GM18526 (cell line): ENCODE results near the gene MTF2.

Experiments
- POLR2A ChIP-seq: IDR thresholded peaks from 3 replicates; pipeline ENCODE4 v1.6.1; 2011; ENCODE audit not compliant: insufficient read length; ENCODE audit errors: extremely low read depth

MTF2 gene

GRCh38 chr1:93114391-93114790 lies 35.3 kb downstream of the MTF2 start:
- no peak for TF ChIP-seq POLR2A

GRCh38 chr1:93120614-93121013 lies 41.5 kb downstream of the MTF2 start:
- TF ChIP-seq POLR2A: no peak

GRCh38 chr1:93123201-93123783 lies 44.2 kb downstream of the MTF2 start:
- TF ChIP-seq POLR2A: no peak

GRCh38 chr1:93124556-93125355 lies 45.7 kb downstream of the MTF2 start:
- TF ChIP-seq POLR2A: no peak

- TF ChIP-seq POLR2A: no peak
Observed at GRCh38 chr1:93129507-93130099, 50.5 kb downstream of the MTF2 start.

- TF ChIP-seq POLR2A: no peak
Observed at GRCh38 chr1:93132638-93133037, 53.6 kb downstream of the MTF2 start.

GRCh38 chr1:93136445-93136844 lies 57.4 kb downstream of the MTF2 start:
- no peak for TF ChIP-seq POLR2A

- no peak for TF ChIP-seq POLR2A
Observed at GRCh38 chr1:93137604-93138292, 58.7 kb downstream of the MTF2 start.

GRCh38 chr1:93140106-93140505 lies 61.0 kb downstream of the MTF2 start:
- TF ChIP-seq POLR2A: no peak

GRCh38 chr1:93142161-93142560 lies 63.1 kb downstream of the MTF2 start:
- no peak for TF ChIP-seq POLR2A

- TF ChIP-seq POLR2A: no peak
Observed at GRCh38 chr1:93143136-93143535, 64.1 kb downstream of the MTF2 start.

GRCh38 chr1:93143769-93144168 lies 64.7 kb downstream of the MTF2 start:
- TF ChIP-seq POLR2A: no peak

- no peak for TF ChIP-seq POLR2A
Observed at GRCh38 chr1:93148001-93148400, 68.9 kb downstream of the MTF2 start.

- TF ChIP-seq POLR2A: no peak
Observed at GRCh38 chr1:93150729-93151128, 71.6 kb downstream of the MTF2 start.

GRCh38 chr1:93151474-93151873 lies 72.4 kb downstream of the MTF2 start:
- no peak for TF ChIP-seq POLR2A

- no peak for TF ChIP-seq POLR2A
Observed at GRCh38 chr1:93152835-93153234, 73.8 kb downstream of the MTF2 start.
